Activated T-cell treated with anti-CD3 and anti-CD28 coated beads, Interleukin-2, amount 50 U/mL, for 48 hours (primary cell): ENCODE measurements around the gene TMEM63A.
"Not testable (repeated sequence)": the region's sequence is repeated elsewhere in the genome, so short reads cannot be mapped to it uniquely, and the experiment has no call there.

Source experiments
- DNase-seq, 2 experiments: peaks; one replicate each; pipeline ENCODE4 v3.0.0-alpha.2; 2020

The TMEM63A gene

DNA sequence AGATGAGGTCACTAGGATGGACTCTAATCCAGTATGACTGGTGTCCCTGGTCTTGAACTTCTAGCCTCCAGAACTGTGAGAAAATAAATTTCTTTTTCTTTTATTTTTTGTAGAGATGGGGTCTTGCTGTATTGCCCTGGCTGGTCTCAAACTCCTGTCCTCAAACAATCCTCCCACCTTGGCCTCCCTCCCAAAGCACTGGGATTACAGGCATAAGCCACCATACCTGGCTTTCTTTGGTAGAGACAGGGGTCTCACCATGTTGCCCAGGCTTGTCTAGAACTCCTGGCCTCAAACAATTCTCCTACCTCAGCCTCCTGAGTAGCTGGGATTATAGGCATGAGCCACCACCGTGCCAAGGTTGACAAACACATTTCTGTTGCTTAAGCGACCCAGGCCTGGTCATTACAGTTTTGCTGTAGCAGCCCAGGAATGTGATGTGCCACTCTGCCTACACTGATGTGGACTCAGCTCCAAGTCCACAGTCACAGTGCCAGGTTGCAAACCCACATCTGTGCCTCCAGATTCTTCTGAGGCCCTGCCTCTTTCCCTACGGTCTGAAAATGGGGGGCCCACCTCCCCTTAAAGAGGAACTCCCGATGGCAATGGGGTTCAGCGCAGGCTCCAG lies 25.9 kb upstream of the TMEM63A start:
- no peak for DNase-seq

DNA sequence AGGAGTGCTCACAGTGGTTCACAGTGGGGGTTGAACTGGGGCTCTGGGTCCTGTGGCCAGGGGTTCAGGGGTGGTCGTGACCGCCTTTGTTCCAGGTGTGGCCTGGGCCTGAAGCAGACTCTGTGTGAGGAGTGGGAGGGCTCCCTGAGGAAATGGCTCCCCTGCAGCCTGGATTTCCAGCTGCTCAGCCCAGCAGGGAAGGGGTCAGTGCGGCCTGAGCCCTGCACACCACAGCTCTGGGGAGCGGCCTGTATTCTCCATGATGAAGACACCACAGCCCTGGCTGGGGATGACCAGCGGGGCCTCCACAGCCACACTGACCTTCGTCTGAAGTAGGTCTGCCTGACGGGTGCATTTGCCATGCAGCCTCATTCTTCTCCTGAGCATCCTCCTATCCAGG lies 25.2 kb upstream of the TMEM63A start:
- no peak for DNase-seq

DNA sequence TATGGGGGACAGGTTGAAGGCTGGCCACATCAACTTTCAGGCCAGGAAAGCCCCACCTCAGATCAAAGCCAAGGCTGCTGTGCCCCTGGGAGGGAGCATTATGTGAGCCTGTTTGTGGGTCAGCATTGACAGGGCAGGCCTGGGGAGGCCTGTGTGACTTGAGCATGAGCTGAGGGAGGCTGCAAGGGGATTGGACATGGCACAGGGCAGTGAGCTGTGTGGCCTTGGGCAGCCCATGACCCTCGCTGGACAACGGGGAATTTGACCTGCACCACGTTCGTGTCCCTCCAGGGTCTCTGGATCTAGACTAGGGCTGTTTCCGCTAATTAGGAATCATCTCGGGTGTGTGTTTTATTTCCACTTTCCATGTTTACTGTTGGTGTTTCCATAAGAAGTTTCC lies 24.3 kb upstream of the TMEM63A start:
- no peak for DNase-seq

DNA sequence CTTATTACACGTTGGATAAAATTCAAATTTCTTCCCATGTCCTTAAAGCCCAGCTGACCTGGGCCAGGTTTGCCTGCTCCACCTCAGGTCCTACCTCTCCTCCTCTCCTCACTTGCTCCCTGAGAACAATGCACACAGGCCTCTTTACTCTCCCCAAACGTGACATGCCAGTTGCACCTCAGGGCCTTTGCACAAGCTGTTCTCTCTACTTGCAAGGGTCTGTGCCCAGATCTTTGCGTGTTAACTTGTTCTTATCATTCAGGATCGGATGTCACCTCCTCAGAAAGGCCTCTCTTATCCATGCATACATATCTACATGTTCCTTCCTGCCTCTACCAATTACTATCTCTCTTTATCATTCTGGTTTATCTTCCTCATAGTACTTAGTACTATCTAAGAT lies 21.4 kb upstream of the TMEM63A start:
- no peak for DNase-seq

DNA sequence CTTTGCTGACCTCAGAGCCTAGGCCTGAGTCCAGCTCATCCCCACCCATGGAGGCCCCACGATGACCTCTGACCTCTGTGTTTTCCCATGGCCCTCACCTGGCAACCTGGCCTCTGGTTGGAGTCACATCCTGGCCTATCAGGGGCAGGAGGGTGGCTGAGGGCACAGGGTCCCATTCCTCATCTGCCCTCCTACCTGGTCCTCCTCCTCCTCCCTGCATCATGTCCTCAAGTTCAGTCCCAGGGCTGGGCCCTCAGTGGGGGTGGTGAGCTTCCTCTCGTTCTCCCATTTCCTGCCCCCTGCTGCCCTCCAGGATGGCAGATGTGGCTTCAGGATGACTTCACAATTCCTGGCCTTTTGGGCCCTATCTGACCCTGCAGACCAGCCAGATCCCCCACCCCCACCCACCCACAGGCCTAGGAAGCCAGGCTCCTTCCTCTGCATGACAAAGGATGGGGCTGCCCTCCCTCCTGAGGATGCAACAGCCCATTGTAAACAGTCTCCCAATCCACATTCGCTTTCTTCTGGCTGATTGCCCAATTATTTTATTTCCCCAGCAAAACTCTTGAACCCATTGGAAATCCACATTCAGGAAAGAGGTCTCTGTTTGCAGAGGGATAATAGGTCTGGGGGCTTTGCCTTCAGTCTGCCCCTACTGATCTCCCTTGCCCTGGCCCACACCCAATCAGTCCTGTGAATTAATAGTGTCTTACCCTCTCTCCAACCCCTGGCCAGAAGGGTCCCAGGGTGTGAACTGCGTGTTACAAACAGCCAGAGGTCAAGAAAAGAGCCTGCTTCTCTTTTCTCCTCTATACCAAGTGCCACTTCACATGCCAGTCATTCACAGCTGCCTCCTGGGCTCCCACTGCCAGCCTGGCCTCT lies 17.1 kb upstream of the TMEM63A start:
- DNase-seq: no peak

DNA sequence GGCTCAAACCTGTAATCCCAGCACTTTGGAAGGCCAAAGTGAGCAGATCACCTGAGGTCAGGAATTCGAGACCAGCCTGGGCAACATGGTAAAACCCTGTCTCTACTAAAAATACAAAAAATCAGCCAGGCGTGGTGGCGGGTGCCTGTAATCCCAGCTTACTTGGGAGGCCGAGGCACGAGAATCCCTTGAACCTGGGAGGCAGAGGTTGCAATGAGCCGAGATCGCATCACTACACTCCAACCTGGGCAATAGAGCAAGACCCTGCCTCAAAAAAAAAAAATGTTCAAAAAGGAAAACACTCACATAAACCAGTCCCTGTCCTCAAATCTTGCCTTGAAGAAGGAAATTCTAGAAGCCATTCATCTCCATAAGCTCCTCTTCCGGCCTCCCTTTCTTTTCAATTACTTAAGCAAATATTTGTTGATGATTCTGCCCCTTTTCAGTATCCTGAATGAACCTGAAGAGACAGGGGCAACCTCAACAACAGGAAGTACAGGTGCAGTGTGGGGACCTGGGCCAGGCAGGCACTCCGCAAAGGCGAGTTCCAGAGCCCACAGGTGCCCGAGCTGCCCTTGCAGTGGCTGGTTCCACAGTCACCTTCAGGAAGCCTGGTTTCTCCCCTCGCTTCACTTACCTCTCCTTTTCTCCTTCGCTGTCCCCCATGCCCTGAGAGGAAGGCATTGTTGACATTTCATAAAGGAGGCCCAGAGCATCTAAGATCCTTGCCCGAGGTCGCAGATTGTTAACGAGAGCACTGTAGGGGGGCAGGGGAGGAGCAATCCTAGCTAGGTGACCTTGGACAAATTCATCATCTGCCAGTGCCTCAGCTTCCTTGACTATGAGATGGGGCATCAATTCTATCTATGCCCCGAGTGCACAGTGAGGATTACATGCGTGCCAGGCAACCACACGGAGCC lies 15.7 kb upstream of the TMEM63A start:
- DNase-seq: peak in 1 of 2 experiments; percentile 40

DNA sequence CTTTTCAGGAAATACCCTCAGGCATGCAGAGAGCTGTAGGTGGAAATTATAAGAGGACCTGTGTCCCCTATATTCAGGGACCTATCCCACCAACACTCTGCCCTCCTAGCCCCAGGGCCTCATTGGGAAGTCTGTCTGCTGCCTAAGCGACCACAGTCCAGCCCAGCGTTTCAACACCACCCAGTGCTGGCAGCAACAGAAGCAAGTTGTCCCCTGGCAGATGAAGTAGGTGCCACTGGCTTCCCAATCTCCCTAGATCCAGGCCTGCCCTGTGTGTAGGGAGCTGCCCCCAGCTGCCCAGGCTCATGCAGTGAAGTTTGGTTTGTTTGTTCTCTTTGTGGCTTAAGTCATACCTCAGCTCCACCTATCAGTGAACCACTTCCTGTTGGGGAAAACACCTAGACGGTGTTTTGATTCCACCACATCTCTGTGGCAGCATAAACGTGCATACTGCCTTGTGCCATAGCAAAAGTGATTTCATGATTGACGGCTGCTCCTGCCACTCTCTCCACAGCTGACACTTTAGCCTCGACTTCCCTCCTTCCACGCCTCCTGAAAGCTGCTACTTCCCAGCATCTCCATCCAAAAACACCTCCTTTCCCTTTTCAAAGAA lies 14.9 kb upstream of the TMEM63A start:
- DNase-seq: peak; percentile 57 to 70

DNA sequence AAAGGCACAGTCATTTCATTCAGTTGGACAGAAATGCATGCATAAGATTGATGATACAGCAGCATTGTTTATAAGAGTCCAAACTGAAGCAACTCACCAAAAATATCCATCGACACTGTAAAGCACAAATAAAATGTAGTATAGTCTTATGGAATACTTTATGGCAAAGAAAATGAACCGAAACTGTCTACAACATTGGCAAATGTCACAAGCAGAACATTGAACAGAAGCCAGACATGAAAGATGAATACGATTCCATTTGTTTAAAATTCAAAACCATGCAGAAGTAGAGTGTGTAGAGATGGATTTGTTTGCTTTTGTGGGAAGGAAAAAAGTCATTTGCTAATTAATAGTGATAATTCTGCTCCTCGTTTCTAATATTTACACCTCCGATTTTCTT lies 14.3 kb upstream of the TMEM63A start:
- no peak for DNase-seq

DNA sequence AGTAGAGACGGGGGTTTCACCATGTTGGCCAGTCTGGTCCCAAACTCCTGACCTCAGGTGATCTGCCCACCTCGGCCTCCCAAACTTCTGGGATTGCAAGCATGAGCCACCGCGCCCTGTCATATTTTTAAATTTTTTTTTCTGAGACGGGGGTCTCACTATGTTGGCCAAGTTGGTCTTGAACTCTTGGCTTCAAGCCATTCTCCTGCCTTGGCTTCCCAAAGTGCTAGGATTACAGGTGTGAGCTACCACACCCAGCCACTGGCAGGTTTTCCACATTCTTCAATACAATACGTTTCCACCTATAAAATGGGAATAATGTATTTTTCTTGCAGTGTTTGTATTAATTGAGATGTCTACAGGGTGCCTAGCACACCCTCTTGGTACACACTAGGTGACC lies 10.1 kb upstream of the TMEM63A start:
- DNase-seq: no peak

DNA sequence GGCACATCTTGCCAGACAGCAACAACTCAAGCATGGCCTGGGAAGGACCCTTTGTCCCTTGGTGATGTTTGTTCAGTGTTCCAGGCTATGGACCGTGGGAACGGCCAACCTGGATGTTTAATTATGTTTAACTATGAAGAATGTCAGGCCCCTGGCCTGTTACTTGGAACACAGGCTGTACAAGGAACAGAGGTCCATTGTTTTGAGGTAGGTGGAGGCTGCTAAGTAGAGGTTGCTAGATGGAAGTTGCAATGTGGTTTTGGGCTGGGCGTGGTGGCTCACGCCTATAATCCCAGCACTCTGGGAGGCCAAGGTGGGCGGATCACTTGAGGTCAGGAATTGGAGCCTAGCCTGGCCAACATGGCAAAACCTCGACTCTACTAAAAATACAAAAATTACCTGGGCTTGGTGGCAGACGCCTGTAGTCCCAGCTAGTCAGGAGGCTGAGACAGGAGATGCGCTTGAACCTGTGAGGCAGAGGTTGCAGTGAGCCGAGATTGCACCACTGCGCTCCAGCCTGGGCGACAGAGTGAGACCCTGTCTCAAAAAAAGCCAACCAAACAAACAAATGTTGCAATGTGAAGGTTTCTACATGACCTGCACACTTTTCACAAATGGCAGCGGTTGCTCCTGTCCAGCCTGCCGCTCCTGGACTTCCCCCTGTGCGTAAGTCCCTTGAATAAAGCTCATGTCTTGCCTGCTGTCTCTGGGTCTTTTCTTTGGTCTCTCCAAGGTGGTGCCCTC lies 9.2 kb upstream of the TMEM63A start:
- DNase-seq: no peak

DNA sequence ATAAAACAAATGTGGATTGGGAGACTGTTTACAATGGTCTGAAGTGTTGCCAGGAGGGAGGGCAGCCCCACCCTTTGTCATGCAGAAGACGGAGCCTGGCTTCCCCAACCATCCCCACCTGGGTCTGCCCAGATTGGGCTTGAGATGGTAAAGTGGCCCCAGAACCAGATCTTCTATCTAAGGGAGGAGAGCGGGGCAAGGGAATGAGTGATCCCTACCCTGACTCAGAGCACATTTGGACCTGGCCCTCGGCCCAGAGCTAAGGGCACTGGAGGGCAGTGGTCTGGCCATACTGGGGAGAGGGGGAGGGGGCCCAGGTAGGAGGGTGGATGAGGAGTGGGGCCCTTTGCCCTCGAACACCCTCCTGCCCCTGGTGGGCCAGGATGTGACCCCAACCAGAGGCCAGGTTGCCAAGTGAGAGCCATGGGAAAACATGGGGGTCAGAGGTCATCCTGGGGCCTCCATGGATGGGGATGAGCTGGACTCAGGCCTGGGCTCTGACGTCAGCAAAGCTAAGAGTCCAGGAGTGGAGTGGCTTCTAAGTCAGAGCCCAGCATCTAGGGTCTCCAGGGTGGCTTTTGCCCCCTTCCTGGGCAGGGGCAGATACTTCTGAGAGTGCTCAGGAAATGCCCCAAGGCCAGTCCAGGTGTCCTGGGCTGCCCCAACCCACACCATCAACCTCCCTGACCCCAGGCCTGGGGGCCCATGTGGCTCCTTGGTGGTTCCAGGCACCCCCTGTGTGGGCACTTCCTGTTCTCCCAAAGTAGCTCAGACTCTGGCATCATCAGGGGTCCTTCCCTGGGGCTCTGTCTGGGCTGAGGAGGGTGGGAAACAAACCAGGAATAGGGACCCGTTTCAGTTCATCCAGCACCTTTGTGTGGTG lies 8.4 kb upstream of the TMEM63A start:
- no peak for DNase-seq

DNA sequence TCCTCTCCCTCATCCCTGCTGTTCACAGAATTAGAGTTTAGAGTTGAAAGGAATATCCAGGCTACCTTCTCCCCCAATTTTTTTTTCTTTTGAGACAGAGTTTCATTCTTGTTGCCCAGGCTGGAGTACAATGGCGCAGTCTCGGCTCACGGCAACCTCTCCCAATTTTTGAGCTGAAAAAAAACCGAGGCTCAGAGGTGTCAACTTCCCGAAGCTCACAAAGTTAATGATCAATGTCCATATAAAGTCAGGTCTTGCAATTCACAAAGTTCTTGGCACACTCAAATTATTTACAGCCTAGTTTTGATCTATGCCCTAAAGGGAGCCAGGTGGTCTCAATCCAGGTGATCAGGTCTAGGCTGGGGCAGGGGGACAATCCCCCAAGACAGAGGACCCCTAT lies 7.6 kb upstream of the TMEM63A start:
- no peak for DNase-seq

DNA sequence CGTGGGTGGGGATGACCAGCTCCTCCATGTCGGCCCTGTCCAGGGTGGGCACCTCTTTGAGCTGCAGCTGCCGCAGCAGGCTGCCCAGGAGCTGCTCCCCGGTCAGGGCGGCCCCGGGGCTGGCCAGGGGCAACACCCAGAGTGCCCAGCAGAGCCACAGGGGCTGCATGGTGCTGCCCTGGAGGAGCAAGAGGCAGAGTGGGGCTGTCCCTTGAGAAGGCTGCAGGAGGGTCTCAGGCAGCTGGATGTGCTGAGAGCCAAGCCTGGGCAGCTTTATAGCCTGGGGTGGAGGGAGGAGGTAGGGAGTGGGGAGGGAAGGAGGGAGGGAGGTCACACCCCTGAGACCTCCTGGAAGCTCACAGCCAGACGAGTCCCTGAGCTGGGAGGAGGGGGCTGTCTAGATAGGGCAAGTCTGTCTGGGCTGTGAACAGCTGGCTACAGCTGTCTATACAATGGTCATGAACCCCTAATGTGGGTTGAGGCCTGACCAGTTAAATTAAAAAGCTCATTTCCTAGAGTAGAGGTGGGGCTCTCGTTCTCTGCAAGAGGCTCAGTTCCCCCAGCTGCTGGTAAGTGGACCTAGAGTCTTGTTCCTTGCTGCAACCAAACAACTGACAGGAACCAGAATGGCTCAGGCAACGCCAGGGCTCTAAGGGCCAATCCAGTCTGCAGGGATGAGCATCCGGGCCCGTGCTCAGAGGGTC lies 6.9 kb upstream of the TMEM63A start, which contains the start of gene LEFTY1:
Gene LEFTY1 (minus strand): TSS at position 249 of the 704 bp plus-strand sequence. CDS start 80 bp downstream, at position 169.
- DNase-seq: no peak

DNA sequence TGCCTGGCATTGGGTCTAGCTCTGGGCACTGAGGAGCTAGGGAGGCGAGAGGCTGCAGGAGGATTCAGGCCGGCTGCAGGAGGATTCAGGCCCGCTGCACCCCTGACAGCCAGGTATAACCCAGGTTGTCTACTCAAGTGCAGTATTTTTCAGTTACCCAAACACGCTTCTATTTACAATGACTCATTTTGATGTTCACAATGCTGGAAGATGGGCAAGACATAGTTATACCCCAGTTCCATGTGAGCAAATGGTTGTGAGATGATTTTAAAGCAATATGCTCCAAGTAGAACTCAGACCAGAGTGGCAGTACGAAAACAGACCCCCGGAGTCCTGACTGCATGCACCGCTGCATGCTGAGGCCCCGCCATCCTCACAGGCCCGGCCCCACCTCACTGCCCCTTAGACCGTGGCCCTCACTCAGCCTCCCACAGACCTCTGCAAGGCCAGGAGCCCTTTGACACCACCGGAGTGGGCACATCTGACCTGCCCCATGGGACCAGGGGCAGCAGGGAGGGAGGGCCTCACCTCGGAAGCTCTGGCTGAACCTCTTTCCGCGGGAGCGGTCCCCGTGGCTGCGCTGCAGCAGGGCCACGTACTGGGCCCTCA lies 6.2 kb upstream of the TMEM63A start:
- no peak for DNase-seq

DNA sequence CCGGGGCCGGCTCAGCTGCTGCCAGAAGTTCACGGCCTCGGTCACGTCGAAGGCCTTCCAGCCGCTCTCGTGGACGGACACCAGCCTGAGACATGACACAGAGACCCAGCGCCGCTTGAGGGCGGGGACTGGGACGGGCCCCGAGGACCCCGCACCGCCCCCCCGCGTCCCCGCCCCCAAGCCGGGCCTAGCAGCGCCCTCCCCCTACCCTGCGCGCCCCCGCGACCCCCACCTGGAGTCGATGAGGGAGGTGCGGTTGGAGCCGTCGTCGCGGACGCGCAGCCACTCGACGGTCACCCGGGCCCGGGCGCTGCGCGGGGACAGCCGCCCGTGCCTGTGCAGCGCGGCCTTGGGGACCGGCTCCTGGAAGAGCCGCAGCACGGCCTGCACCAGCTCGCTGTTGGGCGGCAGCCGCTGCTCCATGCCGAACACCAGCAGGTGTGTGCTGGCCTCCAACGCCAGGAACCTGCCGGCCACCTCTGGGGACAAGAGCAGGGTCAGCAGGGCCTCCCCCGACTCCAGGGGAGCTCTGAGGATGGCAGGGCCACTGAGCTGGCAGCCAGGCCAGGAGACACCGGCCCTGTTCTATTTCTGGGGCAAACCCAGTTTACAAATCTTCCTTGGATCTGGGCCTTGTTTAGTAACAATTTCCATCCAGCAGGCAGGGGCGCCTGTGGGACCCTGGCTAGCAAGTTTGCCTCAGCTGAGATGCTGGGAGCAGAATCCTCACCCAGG lies 5.5 kb upstream of the TMEM63A start:
- DNase-seq: not testable (repeated sequence)

DNA sequence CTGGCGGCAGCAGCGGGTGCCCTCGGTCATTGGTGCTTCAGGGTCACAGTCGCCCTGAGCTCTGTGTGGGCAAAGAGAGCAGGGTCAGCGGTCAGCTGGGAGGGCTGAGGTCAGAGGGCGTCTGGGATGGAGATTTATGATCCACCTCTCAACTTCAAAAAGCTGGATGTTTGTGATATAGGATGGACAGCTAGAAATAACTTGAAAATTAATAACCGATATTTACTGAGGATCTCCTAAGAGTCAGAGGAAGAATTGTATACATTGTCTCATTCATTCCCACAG lies 4.8 kb upstream of the TMEM63A start:
- no peak for DNase-seq

DNA sequence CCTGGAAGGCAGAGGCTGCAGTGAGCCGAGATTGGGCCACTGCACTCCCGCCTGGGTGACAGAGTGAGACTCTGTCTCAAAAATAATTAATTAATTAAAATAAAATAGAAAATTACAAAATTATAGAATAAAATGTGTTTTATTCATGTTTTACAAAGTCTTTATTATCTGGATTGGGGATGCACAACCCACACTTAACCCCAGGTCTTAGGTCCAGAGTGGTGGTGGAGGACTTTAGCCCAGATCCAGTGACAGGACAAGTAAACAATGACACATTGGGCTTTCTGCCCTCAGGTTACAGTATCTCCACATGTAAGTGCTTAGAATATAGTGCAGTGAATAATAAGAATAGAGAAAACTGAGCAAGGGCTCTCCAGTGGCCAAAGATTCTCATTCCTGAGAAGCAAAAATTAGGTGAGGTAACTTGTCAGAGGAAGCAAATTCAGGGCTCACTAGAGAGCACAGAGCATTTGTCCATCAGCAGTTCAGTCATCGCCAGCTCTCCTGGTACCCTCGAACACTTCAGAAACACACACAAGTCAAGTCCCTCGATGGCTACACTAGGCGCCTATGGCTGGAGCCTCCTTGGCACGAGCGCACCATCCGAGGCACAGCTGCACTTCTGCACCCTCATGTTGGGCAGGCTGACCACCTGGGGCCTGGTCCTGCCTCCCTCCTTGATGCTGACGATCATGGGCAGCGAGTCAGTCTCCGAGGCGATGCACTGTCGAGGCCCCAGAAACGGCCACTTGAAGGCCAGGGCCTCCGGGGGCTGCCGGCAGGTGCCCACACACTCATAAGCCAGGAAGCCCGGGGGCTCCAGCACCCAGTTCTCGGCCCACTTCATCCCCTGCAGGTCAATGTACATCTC lies 4.2 kb upstream of the TMEM63A start:
- no peak for DNase-seq

DNA sequence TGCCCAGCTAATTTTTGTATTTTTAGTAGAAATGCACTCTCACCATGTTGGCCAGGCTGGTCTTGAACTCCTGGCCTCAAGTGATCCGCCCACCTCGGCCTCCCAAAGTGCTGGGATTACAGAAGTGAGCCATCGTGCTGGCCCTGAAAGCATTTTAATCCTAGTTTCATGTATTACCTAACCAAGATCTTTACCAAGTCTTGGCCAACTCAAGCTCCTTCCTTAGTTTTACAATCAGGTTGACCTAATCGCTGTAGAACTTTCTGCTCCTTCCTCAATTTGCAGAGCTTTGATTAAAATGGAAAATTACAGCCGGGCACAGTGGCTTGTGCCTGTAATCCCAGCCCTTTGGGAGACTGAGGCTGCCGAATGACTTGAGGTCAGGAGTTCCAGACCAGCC lies 3.2 kb upstream of the TMEM63A start:
- DNase-seq: no peak
